SHP77 (cell line): ENCODE data around the gene NDUFAF7.
A peak's percentile ranks its signal among the peaks of the same experiment; 100 is the strongest.
"Not testable (repeated sequence)": the region's sequence is repeated elsewhere in the genome, so short reads cannot be mapped to it uniquely, and the experiment has no call there.

Experiments used
- DNase-seq, 2 experiments: peaks; one replicate each; lab custom pipeline; 2025; lab: John Stamatoyannopoulos, UW

Gene NDUFAF7

GRCh38 chr2:37219046-37219445 is 12.4 kb upstream of the NDUFAF7 start:
- no peak for DNase-seq

GRCh38 chr2:37223131-37223530 is 8.3 kb upstream of the NDUFAF7 start:
- no peak for DNase-seq

- DNase-seq: no peak
Measured at GRCh38 chr2:37224063-37224462, 7.4 kb upstream of the NDUFAF7 start.

- DNase-seq: not testable (repeated sequence)
Measured at GRCh38 chr2:37225129-37225528, 6.3 kb upstream of the NDUFAF7 start.

- DNase-seq: no peak
Measured at GRCh38 chr2:37226863-37227262, 4.6 kb upstream of the NDUFAF7 start.

GRCh38 chr2:37228788-37229187 is 2.7 kb upstream of the NDUFAF7 start:
- DNase-seq: no peak

GRCh38 chr2:37230581-37230980 is 877 bp upstream of the NDUFAF7 start:
- peak in 1 of 2 experiments; percentile 8 for DNase-seq

GRCh38 chr2:37232131-37232933 is 874 bp downstream of the NDUFAF7 start:
- DNase-seq: peak in 1 of 2 experiments; percentile 6

DNA sequence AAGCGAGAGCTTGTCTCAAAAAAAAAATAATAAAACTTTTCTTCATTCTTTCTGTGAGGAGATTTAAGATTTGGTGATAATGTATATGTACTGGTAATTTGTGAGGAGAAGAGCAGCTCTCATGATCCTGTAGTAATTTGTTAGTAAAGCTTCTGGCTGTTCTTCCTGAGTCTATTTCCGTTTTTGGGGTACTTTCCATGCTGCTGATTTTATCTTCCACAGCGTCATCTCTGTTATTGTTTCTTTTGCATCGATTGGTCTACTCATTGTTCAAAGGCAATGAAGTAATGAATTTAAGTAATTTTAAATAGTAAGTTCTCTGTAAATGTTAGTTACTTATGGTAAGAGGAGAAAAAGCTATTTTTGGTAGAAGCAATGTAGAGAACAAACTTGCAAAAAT is 12.0 kb downstream of the NDUFAF7 start:
- no peak for DNase-seq

DNA sequence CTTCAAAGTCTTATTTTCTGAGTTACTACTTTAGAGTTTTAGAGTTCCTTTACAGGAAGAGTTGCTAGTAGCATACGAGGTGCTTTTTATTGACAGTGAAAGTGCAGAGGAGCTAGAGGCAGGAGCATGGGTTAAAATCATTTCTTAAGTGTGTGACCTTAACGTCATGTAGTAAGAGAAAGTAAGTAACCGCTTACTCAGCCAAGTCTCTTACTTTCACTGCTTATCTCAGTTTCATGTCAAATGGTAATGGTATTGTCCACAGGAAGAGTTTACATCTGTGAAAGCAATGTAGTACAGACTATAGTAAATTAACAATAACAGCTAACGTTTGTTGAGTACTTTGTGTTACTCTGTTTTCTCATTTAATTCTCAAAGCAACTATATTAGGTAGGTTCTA is 12.6 kb downstream of the NDUFAF7 start:
- DNase-seq: no peak

DNA sequence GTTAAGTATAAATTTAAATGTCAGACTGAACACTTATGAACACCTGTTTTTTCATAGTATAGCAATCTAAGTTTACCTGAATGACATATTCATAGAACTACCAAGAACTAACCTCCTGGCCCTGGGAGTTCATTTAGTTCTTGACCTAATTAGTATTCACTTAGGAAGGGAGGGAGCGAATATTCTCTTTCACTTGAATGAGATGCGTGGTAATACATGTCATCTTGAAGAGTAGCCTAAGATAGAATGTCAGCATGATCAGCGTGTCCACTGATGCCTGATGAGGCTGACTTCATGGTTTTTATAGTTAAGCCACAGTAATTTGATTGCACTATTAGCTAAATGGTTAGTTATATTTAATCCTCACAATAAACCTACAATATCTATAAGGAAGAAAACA is 13.3 kb downstream of the NDUFAF7 start:
- no peak for DNase-seq

GRCh38 chr2:37246205-37246604 is 14.7 kb downstream of the NDUFAF7 start:
- DNase-seq: no peak

- DNase-seq: no peak
Measured at GRCh38 chr2:37250869-37251740, 19.6 kb downstream of the NDUFAF7 start.

DNA sequence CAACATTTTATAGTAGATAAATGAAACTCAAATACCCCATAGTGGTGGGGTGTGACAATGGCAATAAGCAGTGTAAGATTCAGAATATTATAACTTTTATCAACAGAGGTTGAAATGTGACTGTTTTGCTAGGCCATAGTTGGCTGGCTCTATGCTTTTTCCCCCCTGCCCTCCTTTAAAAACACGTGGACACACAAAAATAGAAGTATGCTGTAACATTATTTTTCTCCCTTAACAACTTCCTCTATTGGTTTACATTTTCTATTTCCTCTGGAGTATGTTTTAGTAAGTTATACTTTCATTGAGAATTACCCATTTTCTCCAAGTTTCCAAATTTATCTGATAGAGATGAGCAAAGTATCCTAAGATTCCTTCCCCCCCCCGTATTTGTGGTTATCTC is 31.1 kb downstream of the NDUFAF7 start:
- DNase-seq: no peak

GRCh38 chr2:37263839-37264238 is 32.4 kb downstream of the NDUFAF7 start:
- DNase-seq: no peak

- DNase-seq: no peak
Measured at GRCh38 chr2:37267685-37268084, 36.2 kb downstream of the NDUFAF7 start.

- DNase-seq: no peak
Measured at GRCh38 chr2:37268111-37268510, 36.7 kb downstream of the NDUFAF7 start.

DNA sequence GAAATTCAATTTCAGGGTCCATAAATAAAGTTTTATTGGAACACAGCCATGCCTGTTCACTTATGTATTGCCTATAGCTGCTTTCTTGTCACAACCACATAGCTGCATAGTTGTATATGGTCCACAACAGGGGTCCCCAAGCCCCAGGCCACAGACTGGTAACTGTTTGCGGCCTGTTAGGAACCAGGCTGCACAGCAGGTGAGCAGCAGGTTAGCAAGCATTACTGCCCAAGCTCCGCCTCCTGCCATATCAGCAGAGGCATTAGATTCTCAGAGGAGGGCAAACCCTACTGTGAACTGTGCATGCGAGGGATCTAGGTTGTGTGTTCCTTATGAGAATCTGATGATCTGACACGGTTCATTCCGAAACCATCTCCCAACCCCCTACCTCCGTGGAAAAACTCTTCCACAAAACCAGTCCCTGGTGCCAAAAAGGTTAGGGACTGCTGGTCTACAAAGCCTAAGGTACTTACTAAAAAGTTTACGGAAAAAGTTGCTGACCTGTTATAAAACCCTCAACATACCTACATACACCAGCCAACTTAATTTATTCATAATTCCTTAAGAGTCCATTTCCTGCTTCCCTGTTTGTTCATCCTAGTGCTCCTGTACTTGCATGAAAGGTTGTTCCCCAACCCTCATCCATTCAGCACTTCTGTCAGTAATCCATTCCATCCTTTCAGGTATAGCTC is 40.1 kb downstream of the NDUFAF7 start:
- no peak for DNase-seq

DNA sequence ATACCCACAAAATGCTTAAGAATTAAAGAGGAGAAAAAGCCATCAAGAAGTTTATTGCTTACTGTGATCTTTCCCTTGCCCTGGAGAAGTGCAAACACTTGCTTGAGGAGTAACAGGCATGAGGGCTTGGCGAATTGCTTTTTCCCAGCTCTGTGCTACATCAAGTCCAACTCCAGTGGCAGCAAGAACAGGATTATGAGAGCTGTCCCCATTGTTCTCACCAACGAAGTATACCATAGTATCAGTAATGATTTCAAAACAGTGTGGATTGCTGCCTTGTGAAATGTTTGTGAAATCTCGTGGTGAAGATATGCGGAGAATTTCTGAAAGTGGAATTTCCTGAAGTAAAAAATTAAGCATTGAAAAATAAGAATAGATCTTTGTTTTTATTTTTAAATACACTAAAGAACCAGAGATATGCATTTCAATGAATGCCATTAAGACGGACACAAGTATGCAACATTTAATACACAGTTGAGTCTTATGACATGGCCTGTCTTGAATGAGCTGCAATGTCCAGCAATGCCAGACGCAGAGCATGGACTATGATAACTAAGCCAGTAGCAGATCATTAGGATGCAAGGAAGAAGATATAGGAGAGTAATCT is 43.0 kb downstream of the NDUFAF7 start:
- no peak for DNase-seq

GRCh38 chr2:37276291-37276690 is 44.8 kb downstream of the NDUFAF7 start:
- no peak for DNase-seq

- no peak for DNase-seq
Measured at GRCh38 chr2:37281916-37282315, 50.5 kb downstream of the NDUFAF7 start.

DNA sequence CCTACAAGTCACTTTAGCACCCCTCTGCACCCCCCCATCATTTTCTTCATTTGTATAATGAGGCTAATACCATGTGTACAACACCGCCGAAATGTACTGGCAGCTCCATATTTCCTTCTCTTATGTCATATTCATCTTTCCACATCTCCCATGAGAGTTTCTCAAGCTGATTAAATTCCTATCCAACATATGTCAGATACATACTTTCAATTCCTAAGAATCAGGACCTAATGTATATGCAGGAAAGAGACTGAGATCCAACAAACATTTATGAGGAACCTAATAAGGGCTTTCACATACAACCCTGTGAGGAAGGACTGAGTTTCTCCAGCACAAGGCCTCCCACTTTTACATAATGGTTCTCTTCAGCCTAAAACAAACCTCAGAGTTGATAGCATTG is 51.3 kb downstream of the NDUFAF7 start:
- DNase-seq: no peak
